Measurements from ENCODE around the gene ZNF770. TPM values are rescaled to one million over a fixed set of nuclear protein-coding genes. Genes with fewer than 3 reads are reported as not detected.

Gene ZNF770
- polyA plus RNA-seq, 3 donors: 8.3 to 51.7 (median 28.1) TPM

DNA sequence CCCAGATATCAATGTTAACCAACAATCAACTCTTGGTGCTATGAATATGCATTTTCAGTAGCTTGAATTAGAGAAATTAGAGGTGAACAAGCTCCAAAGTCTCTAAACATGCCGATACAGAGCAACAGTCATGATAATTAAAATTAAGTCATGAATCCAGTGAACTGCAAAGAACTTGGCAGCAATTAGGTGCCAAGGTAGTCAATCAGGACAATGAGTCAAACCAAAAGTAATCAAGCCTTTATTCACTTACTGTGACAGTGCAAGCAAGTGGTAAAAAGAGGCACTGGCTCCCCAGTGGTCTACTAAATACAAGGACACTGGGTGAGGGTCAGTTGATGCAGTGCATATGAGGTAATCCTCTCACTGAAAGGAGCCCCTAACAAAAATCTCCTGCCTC, 1.8 kb downstream of the ZNF770 start:
- Histone ChIP-seq H3K79me2 (ENCODE audit: insufficient read depth, low read length) (peaks cover 62% of the 10 kb centered on the region), H4K20me1 (ENCODE audit: insufficient read depth, low read length) (peaks cover 21% of the 10 kb centered on the region), H3K9ac (ENCODE audit: insufficient read depth, low read length, poor library complexity, severe bottlenecking) (peak overlapping the region; percentile 93), H3K9me3 (replicated peaks in 1 of 2; ENCODE audit: control insufficient read depth in 1 of 2, insufficient read depth in 1 of 2, low read length in 2 of 2) (no peaks in the 10 kb centered on the region), H3K27me3 (ENCODE audit: control insufficient read depth in 2 of 2, insufficient read depth in 2 of 2, low read length in 2 of 2) (no peaks in the 10 kb centered on the region), H2AFZ (ENCODE audit: insufficient read depth, low read depth, low read length, poor library complexity, severe bottlenecking) (no peak overlapping the region), H3K4me1 (ENCODE audit: control insufficient read depth in 1 of 2, insufficient read depth in 2 of 2, low read length in 2 of 2) (peaks cover 35 to 47% of the 10 kb centered on the region in 2 donors), H3K4me3 (replicated peaks in 1 of 3; ENCODE audit: low read depth in 2 of 3, low read length in 3 of 3) (peak overlapping the region in 2 of 3 experiments; percentile 91 to 95), H3K36me3 (replicated peaks in 1 of 2; ENCODE audit: control insufficient read depth in 1 of 2, insufficient read depth in 2 of 2, low read length in 2 of 2) (peaks cover 25 to 33% of the 10 kb centered on the region in 2 donors), H3K4me2 (replicated peaks; ENCODE audit: extremely low read depth, low read length, poor library complexity, severe bottlenecking) (peak overlapping the region; percentile 94), H3K27ac (ENCODE audit: low read depth in 1 of 2, low read length in 2 of 2) (peak overlapping the region in 1 of 2 donors; percentile 99)
- no CpG with 5 or more reads among the region's 1 CpG for WGBS (ENCODE audit: insufficient coverage)
- peaks cover 28 to 38% of the 10 kb centered on the region in 2 donors for H3K36me3 Mint-ChIP-seq
- TF ChIP-seq, protein P1, sequence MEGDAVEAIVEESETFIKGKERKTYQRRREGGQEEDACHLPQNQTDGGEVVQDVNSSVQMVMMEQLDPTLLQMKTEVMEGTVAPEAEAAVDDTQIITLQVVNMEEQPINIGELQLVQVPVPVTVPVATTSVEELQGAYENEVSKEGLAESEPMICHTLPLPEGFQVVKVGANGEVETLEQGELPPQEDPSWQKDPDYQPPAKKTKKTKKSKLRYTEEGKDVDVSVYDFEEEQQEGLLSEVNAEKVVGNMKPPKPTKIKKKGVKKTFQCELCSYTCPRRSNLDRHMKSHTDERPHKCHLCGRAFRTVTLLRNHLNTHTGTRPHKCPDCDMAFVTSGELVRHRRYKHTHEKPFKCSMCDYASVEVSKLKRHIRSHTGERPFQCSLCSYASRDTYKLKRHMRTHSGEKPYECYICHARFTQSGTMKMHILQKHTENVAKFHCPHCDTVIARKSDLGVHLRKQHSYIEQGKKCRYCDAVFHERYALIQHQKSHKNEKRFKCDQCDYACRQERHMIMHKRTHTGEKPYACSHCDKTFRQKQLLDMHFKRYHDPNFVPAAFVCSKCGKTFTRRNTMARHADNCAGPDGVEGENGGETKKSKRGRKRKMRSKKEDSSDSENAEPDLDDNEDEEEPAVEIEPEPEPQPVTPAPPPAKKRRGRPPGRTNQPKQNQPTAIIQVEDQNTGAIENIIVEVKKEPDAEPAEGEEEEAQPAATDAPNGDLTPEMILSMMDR (IDR thresholded peaks at IDR 0.05): no peak
- H3K4me1 Mint-ChIP-seq: peaks cover 43% of the 10 kb centered on the region
- intact Hi-C loops (cut with micrococcal nuclease): loop anchor here in 1 of 2 donors (5.0 to 10.0 kb wide), 4 partner anchors 58 to 882 kb away; partner anchors contain the start of genes EMC4, EMC7, PGBD4 and SLC12A6
- DNase-seq: no peak
- peak overlapping the region in 4 of 7 donors; percentile 18 to 99 (median 53) for H3K27ac Mint-ChIP-seq
- no peaks in the 10 kb centered on the region for H3K9me3 Mint-ChIP-seq
- H3K27me3 Mint-ChIP-seq (ENCODE audit: low read depth in 3 of 3): no peaks in the 10 kb centered on the region
- peak overlapping the region; percentile 94 to 99 for H3K4me3 Mint-ChIP-seq

DNA sequence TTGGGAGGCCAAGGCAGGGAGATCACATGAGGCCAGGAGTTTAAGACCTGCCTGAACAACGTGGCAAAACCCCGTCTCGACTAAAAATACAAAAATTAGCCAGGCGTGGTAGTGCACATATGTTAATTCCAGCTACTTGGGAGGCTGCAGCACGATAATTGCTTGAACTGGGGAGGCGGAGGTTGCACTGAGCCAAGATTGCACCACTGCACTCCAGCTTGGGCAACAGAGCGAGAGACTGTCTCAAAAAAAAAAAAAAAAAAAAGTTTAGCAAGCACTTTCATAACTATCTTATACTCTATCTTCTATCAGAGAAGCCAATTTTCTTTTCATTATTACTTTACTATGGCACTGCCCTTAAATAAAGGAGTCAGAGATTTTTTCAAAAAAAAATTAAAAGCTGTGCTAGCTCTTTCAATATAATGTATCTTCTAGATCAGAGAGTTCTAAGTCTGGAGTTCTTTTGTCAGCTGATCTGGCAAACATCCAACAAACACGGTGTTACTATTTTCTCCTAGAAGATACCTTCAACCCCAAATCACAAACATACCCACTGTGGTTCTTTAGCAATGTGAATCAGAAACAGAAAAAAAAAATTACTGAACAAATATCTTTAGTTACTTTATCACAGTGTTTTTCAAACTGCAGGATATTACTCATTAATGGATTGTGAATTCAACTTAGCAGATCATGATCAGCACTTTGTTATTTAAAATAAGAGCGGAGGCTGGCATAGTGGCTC, 3.0 kb downstream of the ZNF770 start:
- no peak for DNase-seq
- Histone ChIP-seq H3K79me2 (ENCODE audit: insufficient read depth, low read length) (peaks cover 62% of the 10 kb centered on the region), H3K9me3 (replicated peaks in 1 of 2; ENCODE audit: control insufficient read depth in 1 of 2, insufficient read depth in 1 of 2, low read length in 2 of 2) (no peaks in the 10 kb centered on the region), H4K20me1 (ENCODE audit: insufficient read depth, low read length) (peaks cover 21% of the 10 kb centered on the region), H3K27me3 (ENCODE audit: control insufficient read depth in 2 of 2, insufficient read depth in 2 of 2, low read length in 2 of 2) (no peaks in the 10 kb centered on the region), H3K4me1 (ENCODE audit: control insufficient read depth in 1 of 2, insufficient read depth in 2 of 2, low read length in 2 of 2) (peaks cover 35 to 47% of the 10 kb centered on the region in 2 donors), H2AFZ (ENCODE audit: insufficient read depth, low read depth, low read length, poor library complexity, severe bottlenecking) (no peak overlapping the region), H3K4me2 (replicated peaks; ENCODE audit: extremely low read depth, low read length, poor library complexity, severe bottlenecking) (peak overlapping the region; percentile 51), H3K27ac (ENCODE audit: low read depth in 1 of 2, low read length in 2 of 2) (peak overlapping the region; percentile 36 to 67), H3K9ac (ENCODE audit: insufficient read depth, low read length, poor library complexity, severe bottlenecking) (peak overlapping the region; percentile 33), H3K36me3 (replicated peaks in 1 of 2; ENCODE audit: control insufficient read depth in 1 of 2, insufficient read depth in 2 of 2, low read length in 2 of 2) (peaks cover 28 to 36% of the 10 kb centered on the region in 2 donors), H3K4me3 (replicated peaks in 1 of 3; ENCODE audit: low read depth in 2 of 3, low read length in 3 of 3) (peak overlapping the region in 2 of 3 experiments; percentile 14 to 31)
- peak overlapping the region; percentile 19 to 88 (median 81) for H3K27ac Mint-ChIP-seq
- H3K4me1 Mint-ChIP-seq: peaks cover 43% of the 10 kb centered on the region
- TF ChIP-seq, protein P1 (IDR thresholded peaks at IDR 0.05): no peak
- WGBS (ENCODE audit: insufficient coverage): 59% methylated on average over 7 of the region's 9 CpGs
- peaks cover 30 to 40% of the 10 kb centered on the region in 2 donors for H3K36me3 Mint-ChIP-seq
- H3K9me3 Mint-ChIP-seq: no peaks in the 10 kb centered on the region
- H3K27me3 Mint-ChIP-seq (ENCODE audit: low read depth in 3 of 3): no peaks in the 10 kb centered on the region
- peak overlapping the region; percentile 48 to 76 for H3K4me3 Mint-ChIP-seq
- intact Hi-C loops (cut with micrococcal nuclease): loop anchor here in 1 of 2 donors (5.0 to 10.0 kb wide), 4 partner anchors 60 to 880 kb away; partner anchors contain the start of genes EMC4, EMC7, PGBD4 and SLC12A6
